Measurements from ENCODE around the gene FOXN4.

The FOXN4 gene

GRCh38 chr12:109305547-109305946 is 3.5 kb downstream of the FOXN4 start:
- no peak for DNase-seq

- DNase-seq: no peak
Measured at GRCh38 chr12:109304485-109304884, 4.6 kb downstream of the FOXN4 start.

- DNase-seq: no peak
Measured at GRCh38 chr12:109302770-109303169, 6.3 kb downstream of the FOXN4 start.

GRCh38 chr12:109302358-109302757 is 6.7 kb downstream of the FOXN4 start:
- no peak for DNase-seq

GRCh38 chr12:109301643-109302168 is 7.4 kb downstream of the FOXN4 start:
- no peak for DNase-seq

- DNase-seq: no peak
Measured at GRCh38 chr12:109299849-109300248, 9.2 kb downstream of the FOXN4 start.

GRCh38 chr12:109296431-109296830 is 12.7 kb downstream of the FOXN4 start:
- DNase-seq: no peak

GRCh38 chr12:109295764-109296425 is 13.2 kb downstream of the FOXN4 start:
- no peak for DNase-seq

GRCh38 chr12:109294286-109294796 is 14.7 kb downstream of the FOXN4 start:
- DNase-seq: no peak

GRCh38 chr12:109293106-109293505 is 16.0 kb downstream of the FOXN4 start:
- no peak for DNase-seq

- DNase-seq: no peak
Measured at GRCh38 chr12:109292342-109292711, 16.8 kb downstream of the FOXN4 start.

- peak; percentile 96 for DNase-seq
Measured at GRCh38 chr12:109291521-109292341, 17.4 kb downstream of the FOXN4 start.

GRCh38 chr12:109291117-109291516 is 18.0 kb downstream of the FOXN4 start:
- DNase-seq: no peak

GRCh38 chr12:109290061-109290460 is 19.0 kb downstream of the FOXN4 start:
- DNase-seq: no peak

- DNase-seq: no peak
Measured at GRCh38 chr12:109289551-109289950, 19.5 kb downstream of the FOXN4 start.

- no peak for DNase-seq
Measured at GRCh38 chr12:109289004-109289403, 20.1 kb downstream of the FOXN4 start.

GRCh38 chr12:109288571-109288970 is 20.5 kb downstream of the FOXN4 start:
- no peak for DNase-seq

GRCh38 chr12:109287811-109288469 is 21.1 kb downstream of the FOXN4 start:
- DNase-seq: no peak

GRCh38 chr12:109287181-109287580 is 21.9 kb downstream of the FOXN4 start:
- DNase-seq: no peak

- no peak for DNase-seq
Measured at GRCh38 chr12:109286652-109287051, 22.4 kb downstream of the FOXN4 start.

GRCh38 chr12:109286252-109286651 is 22.8 kb downstream of the FOXN4 start:
- no peak for DNase-seq

GRCh38 chr12:109284392-109284791 is 24.7 kb downstream of the FOXN4 start:
- no peak for DNase-seq

- DNase-seq: no peak
Measured at GRCh38 chr12:109281452-109281851, 27.6 kb downstream of the FOXN4 start.

- DNase-seq: no peak
Measured at GRCh38 chr12:109279525-109279924, 29.6 kb downstream of the FOXN4 start.
